Body of pancreas (tissue), 4 donors: ENCODE results near the gene FARS2. TPM values are rescaled to one million over a fixed set of nuclear protein-coding genes. Genes with fewer than 3 reads are reported as not detected.

Source experiments
- ATAC-seq: fragments of 150-250 bp; one replicate; pipeline ENCODE4 v1.9.1; 2016
- DNase-seq, 4 donors: peaks; one replicate each; pipeline ENCODE4 v3.0.0-alpha.2; 2019
- H3K27ac ChIP-seq, 4 donors: fragments of 200-600 bp; sonication (generic); 1 replicate in 3 of 4; 2 replicates in 1 of 4; pipeline versions ENCODE4 v1.5.1 to v1.6.1; 2016 to 2019; ENCODE audit warnings: mild to moderate bottlenecking in 1 of 4, mixed read lengths in 1 of 4, moderate library complexity in 1 of 4
- H3K27me3 ChIP-seq, 2 donors: fragments of 200-600 bp; sonication (generic); one replicate each; pipeline ENCODE4 v1.6.0; 2016; ENCODE audit warnings: mild to moderate bottlenecking in 1 of 2
- H3K36me3 ChIP-seq, 2 donors: fragments of 200-600 bp; sonication (generic); replicated peaks in 1 of 2; 2 replicates each; pipeline ENCODE4 v1.5.1; 2016; ENCODE audit warnings: low read depth in 2 of 2; ENCODE audit not compliant: insufficient read depth in 1 of 2
- H3K4me1 ChIP-seq: fragments of 200-600 bp; sonication (generic); one replicate; pipeline ENCODE4 v1.6.0; 2016
- H3K4me3 ChIP-seq, 2 donors: fragments of 200-600 bp; sonication (generic); 1 replicate in 1 of 2; 2 replicates in 1 of 2; pipeline ENCODE4 v1.5.1; 2016 to 2019
- H3K9me3 ChIP-seq, 3 donors: fragments of 200-600 bp; sonication (generic); 1 replicate in 2 of 3; 2 replicates in 1 of 3; pipeline ENCODE4 v1.5.1; 2016
- CTCF ChIP-seq, 7 experiments: fragments of 450-650 bp in 4 of 7; fragments of 200-600 bp in 3 of 7; sonication (generic) in 3 of 7; IDR thresholded peaks; one replicate each; pipeline ENCODE4 v1.5.1; 2016 to 2019; ENCODE audit warnings: antibody characterized with exemption in 7 of 7
- POLR2A ChIP-seq, 3 donors: fragments of 450-650 bp; IDR thresholded peaks; one replicate each; pipeline ENCODE4 v1.6.1; 2016; ENCODE audit warnings: antibody characterized with exemption in 3 of 3, mild to moderate bottlenecking in 2 of 3
- WGBS, 2 donors: methylation state at CpG; one replicate each; pipeline ENCODE4 v1.1.5; 2017; 5-methylcytosine and 5-hydroxymethylcytosine counted together
- intact Hi-C: fragments of 100-400 bp; cut with DNase I; formaldehyde crosslinking; loops from one replicate; pipeline ENCODE4 v1.15.1; 2023
- total RNA-seq, 2 donors: library from RNA; depleted of rRNA; stranded (reverse); fragments of >200 nt; gene quantifications; one replicate each; pipeline ENCODE4 v1.1.0, GENCODE V29; 2016

FARS2 gene
- total RNA-seq, 2 donors from 2014 or later: 6.5 to 9.6 TPM

GRCh38 chr6:5229356-5229755 is 32.0 kb upstream of the FARS2 start:
- 86 to 89% methylated on average over 3 of the region's 3 CpGs for WGBS, 2 donors
- intact Hi-C loops: no loop called here

GRCh38 chr6:5230081-5230480 is 31.2 kb upstream of the FARS2 start:
- Histone ChIP-seq H3K27ac (no peak overlapping the region), H3K9me3 (no peaks in the 10 kb centered on the region), H3K4me1 (peaks cover 6% of the 10 kb centered on the region), H3K27me3 (no peaks in the 10 kb centered on the region), H3K4me3 (no peak overlapping the region), H3K36me3 (no peaks in the 10 kb centered on the region)
- intact Hi-C loops: no loop called here
- TF ChIP-seq POLR2A (IDR thresholded peaks at IDR 0.05) (no peak), CTCF (IDR thresholded peaks at IDR 0.05) (no peak)
- ATAC-seq: no peak
- WGBS, 2 donors: 75 to 79% methylated on average over 4 of the region's 4 CpGs
- no peak for DNase-seq

More at GRCh38 chr6:5229356-5229755, 32.0 kb upstream of the FARS2 start:
- no peaks in the 10 kb centered on the region for H3K9me3 ChIP-seq
- H3K27ac ChIP-seq: no peak overlapping the region
- no peak for DNase-seq
- TF ChIP-seq POLR2A (IDR thresholded peaks at IDR 0.05): no peak
- TF ChIP-seq CTCF (IDR thresholded peaks at IDR 0.05): no peak
- H3K36me3 ChIP-seq: no peaks in the 10 kb centered on the region
- no peak for ATAC-seq
- H3K4me1 ChIP-seq: peaks cover 6% of the 10 kb centered on the region
- H3K27me3 ChIP-seq: no peaks in the 10 kb centered on the region
- H3K4me3 ChIP-seq: no peak overlapping the region

GRCh38 chr6:5231289-5231688 is 30.0 kb upstream of the FARS2 start:
- Histone ChIP-seq H3K27me3 (no peaks in the 10 kb centered on the region), H3K9me3 (no peaks in the 10 kb centered on the region)

GRCh38 chr6:5234874-5235273 is 26.4 kb upstream of the FARS2 start:
- Histone ChIP-seq H3K27ac (no peak overlapping the region), H3K4me1 (peaks cover 6% of the 10 kb centered on the region), H3K36me3 (no peaks in the 10 kb centered on the region), H3K9me3 (no peaks in the 10 kb centered on the region), H3K27me3 (no peaks in the 10 kb centered on the region), H3K4me3 (no peak overlapping the region)
- TF ChIP-seq POLR2A (IDR thresholded peaks at IDR 0.05) (no peak), CTCF (IDR thresholded peaks at IDR 0.05) (no peak)
- WGBS, 2 donors: 84 to 85% methylated on average over 6 of the region's 6 CpGs
- intact Hi-C loops: no loop called here
- no peak for ATAC-seq
- no peak for DNase-seq

More at GRCh38 chr6:5231289-5231688, 30.0 kb upstream of the FARS2 start:
- peaks cover 6% of the 10 kb centered on the region for H3K4me1 ChIP-seq
- intact Hi-C loops: no loop called here
- no peak overlapping the region for H3K4me3 ChIP-seq
- H3K27ac ChIP-seq: no peak overlapping the region
- no peak for ATAC-seq
- no peaks in the 10 kb centered on the region for H3K36me3 ChIP-seq
- WGBS, 2 donors: 81 to 85% methylated on average over 2 of the region's 2 CpGs
- TF ChIP-seq POLR2A (IDR thresholded peaks at IDR 0.05): no peak
- TF ChIP-seq CTCF (IDR thresholded peaks at IDR 0.05): no peak
- no peak for DNase-seq

DNA sequence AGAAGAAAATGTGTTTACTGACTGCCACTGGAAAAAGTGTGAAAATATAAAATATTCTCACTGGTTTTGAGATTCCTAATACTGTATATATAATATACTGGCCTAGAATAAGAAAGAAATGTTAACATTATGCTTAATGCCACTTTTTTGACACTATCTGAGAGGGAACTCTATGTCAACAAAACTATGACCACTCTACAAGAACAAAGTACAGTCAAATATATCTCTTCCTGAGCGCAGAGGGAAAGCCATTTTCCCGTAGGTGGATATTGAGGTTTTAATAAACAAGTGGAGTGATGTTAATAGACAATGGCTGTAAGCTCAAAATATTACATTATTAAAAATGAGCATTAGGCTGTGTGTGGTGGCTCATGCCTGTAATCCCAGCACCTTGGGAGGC is 25.5 kb upstream of the FARS2 start:
- H3K27me3 ChIP-seq: no peaks in the 10 kb centered on the region
- no peak for TF ChIP-seq CTCF (IDR thresholded peaks at IDR 0.05)
- TF ChIP-seq POLR2A (IDR thresholded peaks at IDR 0.05): no peak
- no peaks in the 10 kb centered on the region for H3K36me3 ChIP-seq
- 91 to 98% methylated on average over 2 of the region's 2 CpGs for WGBS, 2 donors
- ATAC-seq (no peak), DNase-seq (no peak)
- H3K4me3 ChIP-seq: no peak overlapping the region
- H3K9me3 ChIP-seq: no peaks in the 10 kb centered on the region
- H3K27ac ChIP-seq: no peak overlapping the region
- intact Hi-C loops: no loop called here
- peaks cover 6% of the 10 kb centered on the region for H3K4me1 ChIP-seq
